Measurements from ENCODE around the gene CRIM1. TPM values are rescaled to one million over a fixed set of nuclear protein-coding genes. Genes with fewer than 3 reads are reported as not detected.

Gene CRIM1
- total and polyA plus RNA-seq, 7 donors: 10.2 to 68.1 (median 53.1) TPM

DNA sequence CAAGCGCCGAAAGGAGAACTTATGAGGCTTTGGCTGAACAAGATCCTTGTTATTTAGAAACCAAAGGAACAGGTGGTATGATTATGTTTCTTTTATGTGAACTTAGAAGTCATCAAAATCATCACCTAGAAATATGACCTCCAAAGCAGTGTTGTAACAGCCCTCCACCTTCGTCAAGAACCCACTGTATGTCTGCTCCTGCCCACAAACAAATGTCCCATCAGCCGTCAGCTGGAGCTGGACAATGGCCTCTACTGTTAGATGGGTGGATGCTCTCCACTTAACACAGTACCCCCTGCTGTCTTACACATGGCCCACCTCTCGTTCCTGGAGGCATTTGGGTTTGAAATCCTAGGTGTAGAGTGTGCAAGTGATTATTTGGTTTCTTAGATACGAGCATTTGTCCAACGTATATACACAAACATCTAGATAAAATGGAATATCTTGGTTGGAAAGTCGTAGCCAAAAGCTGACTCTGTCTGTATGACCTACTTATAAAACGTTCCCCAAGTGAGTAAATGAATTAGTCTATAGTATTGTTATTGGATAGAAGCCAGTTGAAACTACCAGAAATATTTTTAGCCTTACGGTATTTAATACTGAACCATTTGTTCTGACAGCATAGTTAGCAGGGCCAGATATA is 113.0 kb downstream of the CRIM1 start:
- DNase-seq (no peak), ATAC-seq (peak; percentile 76 to 96 (median 84))
- no peaks in the 10 kb centered on the region for H3K27me3 ChIP-seq (ENCODE audit: insufficient read depth in 3 of 3, low read length in 2 of 3)
- peaks cover 3% of the 10 kb centered on the region for H3K9me3 ChIP-seq
- H3K4me1 ChIP-seq: peaks cover 55% of the 10 kb centered on the region
- intact Hi-C loops (cut with DNase I): no loop called here
- H3K27ac ChIP-seq: peak overlapping the region; percentile 65
- H3K36me3 ChIP-seq (ENCODE audit: insufficient read depth in 1 of 2, low read depth in 1 of 2): peaks cover 0 to 65% of the 10 kb centered on the region in 2 donors
- TF ChIP-seq, protein P1, sequence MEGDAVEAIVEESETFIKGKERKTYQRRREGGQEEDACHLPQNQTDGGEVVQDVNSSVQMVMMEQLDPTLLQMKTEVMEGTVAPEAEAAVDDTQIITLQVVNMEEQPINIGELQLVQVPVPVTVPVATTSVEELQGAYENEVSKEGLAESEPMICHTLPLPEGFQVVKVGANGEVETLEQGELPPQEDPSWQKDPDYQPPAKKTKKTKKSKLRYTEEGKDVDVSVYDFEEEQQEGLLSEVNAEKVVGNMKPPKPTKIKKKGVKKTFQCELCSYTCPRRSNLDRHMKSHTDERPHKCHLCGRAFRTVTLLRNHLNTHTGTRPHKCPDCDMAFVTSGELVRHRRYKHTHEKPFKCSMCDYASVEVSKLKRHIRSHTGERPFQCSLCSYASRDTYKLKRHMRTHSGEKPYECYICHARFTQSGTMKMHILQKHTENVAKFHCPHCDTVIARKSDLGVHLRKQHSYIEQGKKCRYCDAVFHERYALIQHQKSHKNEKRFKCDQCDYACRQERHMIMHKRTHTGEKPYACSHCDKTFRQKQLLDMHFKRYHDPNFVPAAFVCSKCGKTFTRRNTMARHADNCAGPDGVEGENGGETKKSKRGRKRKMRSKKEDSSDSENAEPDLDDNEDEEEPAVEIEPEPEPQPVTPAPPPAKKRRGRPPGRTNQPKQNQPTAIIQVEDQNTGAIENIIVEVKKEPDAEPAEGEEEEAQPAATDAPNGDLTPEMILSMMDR (IDR thresholded peaks at IDR 0.05): no peak
- H3K4me3 ChIP-seq: no peak overlapping the region
- WGBS, 3 donors: 52 to 62% (median 57%) methylated on average over 10 of the region's 10 CpGs

DNA sequence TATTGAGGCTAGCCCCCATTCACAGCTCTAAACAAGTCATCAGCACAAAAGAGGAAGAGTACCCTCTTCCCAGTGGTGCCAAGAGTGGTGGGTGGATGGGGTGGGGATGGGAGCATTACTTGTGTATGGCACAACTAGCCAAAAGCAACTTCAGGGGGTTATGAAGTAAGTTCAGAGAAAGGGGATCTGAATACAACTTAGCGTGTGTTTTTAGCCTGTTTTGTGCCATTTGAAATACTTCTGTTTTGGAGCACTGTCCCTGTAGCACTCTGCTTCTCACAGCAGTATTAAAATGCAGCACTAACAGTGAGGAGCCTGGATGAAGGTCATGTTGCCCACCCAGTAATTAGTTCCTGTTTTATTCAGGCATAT is 113.5 kb downstream of the CRIM1 start:
- 77 to 96% (median 85%) methylated on average over 1 of the region's 1 CpG for WGBS, 3 donors
- ATAC-seq: no peak
- intact Hi-C loops (cut with DNase I): no loop called here
- Histone ChIP-seq H3K4me3 (no peak overlapping the region), H3K36me3 (ENCODE audit: insufficient read depth in 1 of 2, low read depth in 1 of 2) (peaks cover 0 to 62% of the 10 kb centered on the region in 2 donors), H3K27me3 (ENCODE audit: insufficient read depth in 3 of 3, low read length in 2 of 3) (no peaks in the 10 kb centered on the region), H3K4me1 (peaks cover 56% of the 10 kb centered on the region), H3K9me3 (peaks cover 8% of the 10 kb centered on the region), H3K27ac (peak overlapping the region; percentile 65)
- DNase-seq: no peak
- TF ChIP-seq, protein P1 (IDR thresholded peaks at IDR 0.05): no peak

DNA sequence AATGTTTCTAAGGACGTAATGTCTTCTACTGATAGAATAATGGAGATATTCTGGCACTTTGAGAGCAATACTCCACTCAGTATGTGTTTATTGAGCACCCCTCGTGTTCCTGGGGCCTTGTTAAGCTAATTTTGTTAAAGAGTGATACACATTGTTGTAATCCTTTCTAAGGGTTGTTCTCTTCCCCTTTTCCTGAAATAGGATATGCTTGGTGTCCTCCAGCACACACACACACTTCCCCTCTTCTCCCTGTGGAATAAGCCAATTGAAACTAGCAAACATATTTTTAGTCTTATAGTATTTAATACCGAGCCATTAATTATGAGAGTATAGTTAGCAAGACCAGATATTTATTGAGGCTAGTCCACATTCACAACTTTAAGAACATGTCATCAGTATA is 114.1 kb downstream of the CRIM1 start:
- no peak for DNase-seq
- no peak for ATAC-seq

DNA sequence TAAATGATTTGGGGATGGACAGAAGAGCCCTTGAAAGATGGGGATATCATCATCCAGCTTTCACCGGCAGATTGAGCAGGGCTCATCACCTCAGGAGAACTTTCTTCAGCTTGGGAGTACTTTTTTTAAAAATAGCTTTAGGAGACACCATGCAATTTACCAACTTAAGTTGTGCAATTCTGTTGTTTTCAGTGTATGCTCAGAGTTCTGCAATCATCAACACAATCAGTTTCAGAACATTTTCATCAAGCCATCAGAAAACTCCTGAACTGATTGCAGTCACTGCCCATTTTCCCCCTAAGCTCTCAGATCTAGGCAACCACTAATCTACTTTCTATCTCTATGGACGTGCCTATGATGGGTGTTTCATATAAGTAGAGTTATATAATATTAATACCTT is 117.7 kb downstream of the CRIM1 start:
- no peak for DNase-seq
- H3K36me3 ChIP-seq (ENCODE audit: insufficient read depth in 1 of 2, low read depth in 1 of 2): peaks cover 10 to 51% of the 10 kb centered on the region in 2 donors
- 78 to 87% (median 82%) methylated on average over 2 of the region's 2 CpGs for WGBS, 3 donors
- TF ChIP-seq, protein P1 (IDR thresholded peaks at IDR 0.05): no peak
- no peak overlapping the region for H3K4me3 ChIP-seq
- peak overlapping the region; percentile 27 for H3K27ac ChIP-seq
- no peaks in the 10 kb centered on the region for H3K27me3 ChIP-seq (ENCODE audit: insufficient read depth in 3 of 3, low read length in 2 of 3)
- peaks cover 21% of the 10 kb centered on the region for H3K9me3 ChIP-seq
- intact Hi-C loops (cut with DNase I): no loop called here
- peak in 2 of 4 donors; percentile 38 to 73 for ATAC-seq
- peaks cover 49% of the 10 kb centered on the region for H3K4me1 ChIP-seq

More for the DNA sequence above, 114.1 kb downstream of the CRIM1 start:
- intact Hi-C loops (cut with DNase I): no loop called here
- TF ChIP-seq, protein P1 (IDR thresholded peaks at IDR 0.05): no peak
- WGBS, 3 donors: 28 to 41% (median 35%) methylated on average over 3 of the region's 3 CpGs
- no peak overlapping the region for H3K4me3 ChIP-seq
- H3K9me3 ChIP-seq: peaks cover 14% of the 10 kb centered on the region
- no peaks in the 10 kb centered on the region for H3K27me3 ChIP-seq (ENCODE audit: insufficient read depth in 3 of 3, low read length in 2 of 3)
- H3K27ac ChIP-seq: peak overlapping the region; percentile 65
- peaks cover 56% of the 10 kb centered on the region for H3K4me1 ChIP-seq
- peaks cover 0 to 59% of the 10 kb centered on the region in 2 donors for H3K36me3 ChIP-seq (ENCODE audit: insufficient read depth in 1 of 2, low read depth in 1 of 2)

DNA sequence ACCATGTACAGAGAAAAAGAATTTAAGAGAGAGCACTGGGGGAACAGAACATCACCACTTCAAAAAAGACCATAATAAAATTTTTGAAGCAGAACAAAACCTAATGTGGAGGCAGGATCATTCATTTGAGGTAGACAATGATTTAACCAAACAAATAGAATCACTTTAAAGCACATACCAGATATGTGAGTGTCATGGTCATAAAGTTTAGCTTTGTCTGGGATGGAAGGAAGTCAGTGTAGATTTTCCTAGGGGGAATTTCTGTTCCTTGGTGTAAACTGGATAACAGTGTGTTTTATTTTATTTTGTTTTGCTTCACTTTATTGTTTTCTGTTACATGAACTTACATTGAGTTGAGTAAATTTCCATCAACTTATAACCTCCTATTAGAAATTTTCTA is 120.8 kb downstream of the CRIM1 start:
- no peaks in the 10 kb centered on the region for H3K27me3 ChIP-seq (ENCODE audit: insufficient read depth in 3 of 3, low read length in 2 of 3)
- peaks cover 35% of the 10 kb centered on the region for H3K4me1 ChIP-seq
- ATAC-seq (no peak), DNase-seq (no peak)
- H3K27ac ChIP-seq: no peak overlapping the region
- TF ChIP-seq, protein P1 (IDR thresholded peaks at IDR 0.05): no peak
- H3K4me3 ChIP-seq: no peak overlapping the region
- peaks cover 21% of the 10 kb centered on the region for H3K9me3 ChIP-seq
- H3K36me3 ChIP-seq (ENCODE audit: insufficient read depth in 1 of 2, low read depth in 1 of 2): peaks cover 10 to 68% of the 10 kb centered on the region in 2 donors
- intact Hi-C loops (cut with DNase I): no loop called here
